PC-3 (cell line): ENCODE measurements around the gene SEC16A.

Experiments used
- EZH2 ChIP-seq: fragments of 300-600 bp; sonication (generic); IDR thresholded peaks from one replicate; pipeline ENCODE4 v1.6.1; 2017; ENCODE audit warnings: antibody characterized with exemption, mild to moderate bottlenecking, low read length; ENCODE audit not compliant: unreplicated experiment
- EZH2phosphoT487 ChIP-seq: fragments of 300-600 bp; sonication (generic); IDR thresholded peaks from 2 replicates; pipeline ENCODE4 v1.6.1; 2018; ENCODE audit warnings: mild to moderate bottlenecking, antibody characterized with exemption, low read length, borderline replicate concordance
- TF ChIP-seq, protein P1 (sequence below): fragments of 300-600 bp; sonication (generic); conservative IDR thresholded peaks from 2 replicates; pipeline ENCODE4 v1.5.1; 2017; ENCODE audit warnings: antibody characterized with exemption, low read depth, mild to moderate bottlenecking, low read length

DNA sequence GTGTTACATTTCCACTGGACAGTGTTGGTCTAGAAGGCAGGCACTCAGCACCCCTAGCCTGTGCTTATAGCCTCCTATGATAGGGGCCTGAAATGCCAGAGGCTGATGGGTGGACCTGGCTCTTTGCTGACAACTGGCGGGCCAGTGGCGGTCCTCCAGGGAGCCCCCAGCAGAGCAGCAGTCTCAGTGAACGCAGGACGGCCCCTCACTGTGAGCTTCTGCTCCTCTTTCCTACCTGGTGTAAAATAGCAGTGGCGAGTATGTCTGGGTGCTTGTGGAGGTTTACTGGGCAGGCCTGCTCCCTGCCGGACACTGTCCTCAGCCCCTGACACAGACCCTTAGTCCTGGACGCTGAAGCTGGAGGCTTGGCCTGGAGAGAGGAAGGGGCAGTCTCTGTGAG is 3.3 kb upstream of the SEC16A start:
- TF ChIP-seq EZH2 (no peak), EZH2phosphoT487 (no peak)
- TF ChIP-seq, protein P1, sequence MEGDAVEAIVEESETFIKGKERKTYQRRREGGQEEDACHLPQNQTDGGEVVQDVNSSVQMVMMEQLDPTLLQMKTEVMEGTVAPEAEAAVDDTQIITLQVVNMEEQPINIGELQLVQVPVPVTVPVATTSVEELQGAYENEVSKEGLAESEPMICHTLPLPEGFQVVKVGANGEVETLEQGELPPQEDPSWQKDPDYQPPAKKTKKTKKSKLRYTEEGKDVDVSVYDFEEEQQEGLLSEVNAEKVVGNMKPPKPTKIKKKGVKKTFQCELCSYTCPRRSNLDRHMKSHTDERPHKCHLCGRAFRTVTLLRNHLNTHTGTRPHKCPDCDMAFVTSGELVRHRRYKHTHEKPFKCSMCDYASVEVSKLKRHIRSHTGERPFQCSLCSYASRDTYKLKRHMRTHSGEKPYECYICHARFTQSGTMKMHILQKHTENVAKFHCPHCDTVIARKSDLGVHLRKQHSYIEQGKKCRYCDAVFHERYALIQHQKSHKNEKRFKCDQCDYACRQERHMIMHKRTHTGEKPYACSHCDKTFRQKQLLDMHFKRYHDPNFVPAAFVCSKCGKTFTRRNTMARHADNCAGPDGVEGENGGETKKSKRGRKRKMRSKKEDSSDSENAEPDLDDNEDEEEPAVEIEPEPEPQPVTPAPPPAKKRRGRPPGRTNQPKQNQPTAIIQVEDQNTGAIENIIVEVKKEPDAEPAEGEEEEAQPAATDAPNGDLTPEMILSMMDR, result no peak
